K562 (cell line): ENCODE results near the gene RPTOR. TPM values are rescaled to one million over a fixed set of nuclear protein-coding genes. Genes with fewer than 3 reads are reported as not detected.

Source experiments
- CBX5 ChIP-seq: IDR thresholded peaks from 2 replicates; pipeline ENCODE4 v1.6.1; 2014; ENCODE audit warnings: low read depth, borderline replicate concordance
- DPF2 ChIP-seq: fragments of 450-650 bp; IDR thresholded peaks from 2 replicates; pipeline ENCODE4 v1.6.1; 2016
- ELF4 ChIP-seq: fragments of 450-650 bp; formaldehyde crosslinking; IDR thresholded peaks from 2 replicates; pipeline ENCODE4 v1.4.0; 2022; ENCODE audit warnings: missing genetic modification characterization
- HNRNPH1 ChIP-seq: fragments of 200-400 bp; formaldehyde crosslinking; optimal IDR thresholded peaks from 2 replicates; pipeline ENCODE3; 2017; ENCODE audit warnings: low read depth, mild to moderate bottlenecking, low read length, moderate library complexity
- KLF6 ChIP-seq: fragments of 250-450 bp; sonication (Bioruptor Pico); IDR thresholded peaks from 2 replicates; pipeline ENCODE4 v1.4.0; 2020; ENCODE audit warnings: mild to moderate bottlenecking, moderate library complexity, borderline replicate concordance
- NFE2L1 ChIP-seq: fragments of 450-650 bp; IDR thresholded peaks from 2 replicates; pipeline ENCODE4 v1.6.1; 2016; ENCODE audit warnings: missing genetic modification characterization, low read depth, mild to moderate bottlenecking, missing compliant biosample characterization, moderate library complexity, borderline replicate concordance
- NR4A1 ChIP-seq, 2 experiments: fragments of 250-450 bp in 1 of 2; fragments of 450-650 bp in 1 of 2; sonication (Bioruptor Pico) in 1 of 2; IDR thresholded peaks; 2 replicates each; pipeline versions ENCODE4 v1.4.0 to v1.6.1; 2016 to 2020; ENCODE audit warnings: mild to moderate bottlenecking in 2 of 2, missing compliant biosample characterization in 1 of 2, missing genetic modification characterization in 1 of 2, moderate library complexity in 1 of 2
- SIN3B ChIP-seq: fragments of 450-650 bp; IDR thresholded peaks from 2 replicates; pipeline ENCODE4 v1.6.1; 2017; ENCODE audit warnings: low read depth, mild to moderate bottlenecking, moderate library complexity
- STAG1 ChIP-seq: sonication (generic); formaldehyde crosslinking; IDR thresholded peaks from 2 replicates; pipeline ENCODE4 v1.5.0; 2020; ENCODE audit warnings: missing genetic modification reagents, borderline replicate concordance
- TAL1 ChIP-seq: fragments of 450-650 bp; IDR thresholded peaks from 2 replicates; pipeline ENCODE4 v1.6.1; 2016; ENCODE audit warnings: mild to moderate bottlenecking
- TARDBP ChIP-seq: fragments of 450-650 bp; IDR thresholded peaks from 2 replicates; pipeline ENCODE4 v1.6.1; 2016
- XRCC3 ChIP-seq: fragments of 450-650 bp; IDR thresholded peaks from 2 replicates; pipeline ENCODE4 v1.6.1; 2017; ENCODE audit warnings: mild to moderate bottlenecking, moderate library complexity
- ZNF3 ChIP-seq: fragments of 250-450 bp; sonication (Bioruptor Pico); IDR thresholded peaks from 2 replicates; pipeline ENCODE4 v1.5.0; 2021; ENCODE audit warnings: mild to moderate bottlenecking, moderate library complexity
- ZNF384 ChIP-seq: IDR thresholded peaks from 2 replicates; pipeline ENCODE4 v1.6.1; 2012; ENCODE audit warnings: low read depth, low read length, improper control_type of control experiment
- ZSCAN32 ChIP-seq: fragments of 450-650 bp; formaldehyde crosslinking; IDR thresholded peaks from 2 replicates; pipeline ENCODE4 v1.4.0; 2020; ENCODE audit warnings: mild to moderate bottlenecking, moderate library complexity
- polyA plus RNA-seq, 8 experiments: library from polyadenylated mRNA; depleted of rRNA in 4 of 8; stranded (reverse) in 5 of 8; unstranded in 3 of 8; fragments of >200 nt; fragmentation: Nextera tagmentation in 2 of 8; fragmentation: Illumina TruSeq in 1 of 8; extraction: Ambion mirVana in 2 of 8; extraction: Trizol in 1 of 8; gene quantifications; 2 replicates each; pipeline versions ENCODE4 v1.2.1 to v1.2.3, GENCODE V29; 2011 to 2014; ENCODE audit warnings: inconsistent platforms in 1 of 8, missing spikeins in 1 of 8
- total RNA-seq, 7 experiments: library from RNA; depleted of rRNA in 6 of 7; stranded (reverse); fragments of >200 nt in 6 of 7; fragmentation: Illumina TruSeq in 2 of 7; extraction: Trizol in 2 of 7; gene quantifications; 2 replicates each; pipeline versions ENCODE4 v1.2.1 to v1.2.3, GENCODE V29; 2011 to 2021; ENCODE audit warnings: low replicate concordance in 1 of 7
- TF ChIP-seq, protein P1 (sequence below): fragments of 200-800 bp; sonication (Bioruptor generic); IDR thresholded peaks from 2 replicates; pipeline ENCODE4 v1.6.1; 2017; ENCODE audit warnings: missing genetic modification characterization, missing compliant biosample characterization
- TF ChIP-seq, protein P2 (sequence below): fragments of 450-650 bp; IDR thresholded peaks from 2 replicates; pipeline ENCODE4 v1.6.1; 2016; ENCODE audit warnings: missing biosample characterization, missing genetic modification characterization
- TF ChIP-seq, protein P3 (sequence below): sonication (generic); formaldehyde crosslinking; IDR thresholded peaks from 2 replicates; pipeline ENCODE4 v1.8.1; 2023; ENCODE audit warnings: missing genetic modification reagents, mild to moderate bottlenecking, borderline replicate concordance

Gene RPTOR
- total and polyA plus RNA-seq, 9 of the 15 experiments (the other 6 are each of a cell fraction or from before 2014, with no cell fraction given), result 0.24 to 54.1 (median 10.2) TPM

DNA sequence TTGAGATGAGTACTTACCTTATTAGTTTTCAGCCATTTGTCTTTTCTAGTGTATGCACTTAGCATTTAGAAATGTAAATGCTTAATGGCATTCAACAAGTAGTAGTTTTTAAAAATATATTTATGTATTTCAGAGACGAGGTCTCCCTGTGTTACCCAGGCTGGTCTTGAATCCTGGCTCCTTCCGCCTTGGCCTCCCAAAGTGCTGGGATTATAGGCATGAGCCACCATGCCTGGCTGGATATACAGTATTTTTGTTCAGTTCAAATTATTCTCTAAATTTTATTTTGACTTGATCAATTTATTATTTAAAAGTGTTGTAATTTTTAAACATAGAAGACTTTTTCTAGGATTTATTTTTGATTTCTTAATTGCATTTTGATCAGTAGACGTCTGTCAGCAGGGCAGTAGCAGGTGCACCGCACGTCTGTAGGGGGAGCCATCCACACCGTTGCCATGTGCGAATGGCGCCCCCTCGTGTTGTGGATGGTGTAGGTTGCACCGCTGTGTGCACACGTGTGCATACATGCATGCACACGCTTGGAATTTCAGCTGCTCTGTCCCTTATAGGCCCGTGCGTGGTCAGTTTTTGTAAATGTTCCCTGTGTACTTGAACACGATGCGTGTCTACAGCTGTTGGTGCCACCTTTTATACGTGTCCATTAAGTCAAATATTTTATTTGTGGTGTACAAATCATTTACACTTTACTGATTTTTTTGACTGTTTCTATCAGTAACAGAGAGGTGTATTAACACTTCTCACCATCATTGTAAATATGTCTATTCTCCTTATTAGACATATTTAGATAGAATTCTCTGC is 30.6 kb downstream of the RPTOR start (continued):
- TF ChIP-seq, protein P1, sequence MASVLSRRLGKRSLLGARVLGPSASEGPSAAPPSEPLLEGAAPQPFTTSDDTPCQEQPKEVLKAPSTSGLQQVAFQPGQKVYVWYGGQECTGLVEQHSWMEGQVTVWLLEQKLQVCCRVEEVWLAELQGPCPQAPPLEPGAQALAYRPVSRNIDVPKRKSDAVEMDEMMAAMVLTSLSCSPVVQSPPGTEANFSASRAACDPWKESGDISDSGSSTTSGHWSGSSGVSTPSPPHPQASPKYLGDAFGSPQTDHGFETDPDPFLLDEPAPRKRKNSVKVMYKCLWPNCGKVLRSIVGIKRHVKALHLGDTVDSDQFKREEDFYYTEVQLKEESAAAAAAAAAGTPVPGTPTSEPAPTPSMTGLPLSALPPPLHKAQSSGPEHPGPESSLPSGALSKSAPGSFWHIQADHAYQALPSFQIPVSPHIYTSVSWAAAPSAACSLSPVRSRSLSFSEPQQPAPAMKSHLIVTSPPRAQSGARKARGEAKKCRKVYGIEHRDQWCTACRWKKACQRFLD (CRISPR knock-in tag), result no peak
- TF ChIP-seq ZNF3 (CRISPR knock-in tag) (no peak), STAG1 (CRISPR knock-in tag) (peak; percentile 81; the same call in 1 of the 2 replicates), TAL1 (no peak; the same call in 1 of the 2 replicates), XRCC3 (no peak), ZNF384 (peak; percentile 65; the same call in 1 of the 2 replicates), TARDBP (peak; percentile 59; the same call in 1 of the 2 replicates), CBX5 (no peak; the same call in 1 of the 2 replicates), KLF6 (CRISPR knock-in tag) (no peak), NFE2L1 (tag) (no peak), NR4A1 (CRISPR knock-in tag; IDR thresholded peaks at IDR 0.05) (no peak), NR4A1 (tag; IDR thresholded peaks at IDR 0.05) (no peak), SIN3B (0 out of 2 replicates have a peak, but pooled peaks have one; percentile 20), ZSCAN32 (no peak), HNRNPH1 (no peak), ELF4 (no peak), DPF2 (no peak)
- TF ChIP-seq, protein P2, sequence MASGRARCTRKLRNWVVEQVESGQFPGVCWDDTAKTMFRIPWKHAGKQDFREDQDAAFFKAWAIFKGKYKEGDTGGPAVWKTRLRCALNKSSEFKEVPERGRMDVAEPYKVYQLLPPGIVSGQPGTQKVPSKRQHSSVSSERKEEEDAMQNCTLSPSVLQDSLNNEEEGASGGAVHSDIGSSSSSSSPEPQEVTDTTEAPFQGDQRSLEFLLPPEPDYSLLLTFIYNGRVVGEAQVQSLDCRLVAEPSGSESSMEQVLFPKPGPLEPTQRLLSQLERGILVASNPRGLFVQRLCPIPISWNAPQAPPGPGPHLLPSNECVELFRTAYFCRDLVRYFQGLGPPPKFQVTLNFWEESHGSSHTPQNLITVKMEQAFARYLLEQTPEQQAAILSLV (tag), result no peak
- TF ChIP-seq, protein P3, sequence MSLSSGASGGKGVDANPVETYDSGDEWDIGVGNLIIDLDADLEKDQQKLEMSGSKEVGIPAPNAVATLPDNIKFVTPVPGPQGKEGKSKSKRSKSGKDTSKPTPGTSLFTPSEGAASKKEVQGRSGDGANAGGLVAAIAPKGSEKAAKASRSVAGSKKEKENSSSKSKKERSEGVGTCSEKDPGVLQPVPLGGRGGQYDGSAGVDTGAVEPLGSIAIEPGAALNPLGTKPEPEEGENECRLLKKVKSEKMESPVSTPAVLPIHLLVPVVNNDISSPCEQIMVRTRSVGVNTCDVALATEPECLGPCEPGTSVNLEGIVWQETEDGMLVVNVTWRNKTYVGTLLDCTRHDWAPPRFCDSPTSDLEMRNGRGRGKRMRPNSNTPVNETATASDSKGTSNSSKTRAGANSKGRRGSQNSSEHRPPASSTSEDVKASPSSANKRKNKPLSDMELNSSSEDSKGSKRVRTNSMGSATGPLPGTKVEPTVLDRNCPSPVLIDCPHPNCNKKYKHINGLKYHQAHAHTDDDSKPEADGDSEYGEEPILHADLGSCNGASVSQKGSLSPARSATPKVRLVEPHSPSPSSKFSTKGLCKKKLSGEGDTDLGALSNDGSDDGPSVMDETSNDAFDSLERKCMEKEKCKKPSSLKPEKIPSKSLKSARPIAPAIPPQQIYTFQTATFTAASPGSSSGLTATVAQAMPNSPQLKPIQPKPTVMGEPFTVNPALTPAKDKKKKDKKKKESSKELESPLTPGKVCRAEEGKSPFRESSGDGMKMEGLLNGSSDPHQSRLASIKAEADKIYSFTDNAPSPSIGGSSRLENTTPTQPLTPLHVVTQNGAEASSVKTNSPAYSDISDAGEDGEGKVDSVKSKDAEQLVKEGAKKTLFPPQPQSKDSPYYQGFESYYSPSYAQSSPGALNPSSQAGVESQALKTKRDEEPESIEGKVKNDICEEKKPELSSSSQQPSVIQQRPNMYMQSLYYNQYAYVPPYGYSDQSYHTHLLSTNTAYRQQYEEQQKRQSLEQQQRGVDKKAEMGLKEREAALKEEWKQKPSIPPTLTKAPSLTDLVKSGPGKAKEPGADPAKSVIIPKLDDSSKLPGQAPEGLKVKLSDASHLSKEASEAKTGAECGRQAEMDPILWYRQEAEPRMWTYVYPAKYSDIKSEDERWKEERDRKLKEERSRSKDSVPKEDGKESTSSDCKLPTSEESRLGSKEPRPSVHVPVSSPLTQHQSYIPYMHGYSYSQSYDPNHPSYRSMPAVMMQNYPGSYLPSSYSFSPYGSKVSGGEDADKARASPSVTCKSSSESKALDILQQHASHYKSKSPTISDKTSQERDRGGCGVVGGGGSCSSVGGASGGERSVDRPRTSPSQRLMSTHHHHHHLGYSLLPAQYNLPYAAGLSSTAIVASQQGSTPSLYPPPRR (CRISPR knock-in tag), result no peak
